Neuronal stem cell (in vitro differentiated cells): ENCODE results near the gene DDX5.

Source experiments
- DNase-seq: peaks from one replicate; pipeline ENCODE4 v3.0.0-alpha.2; 2013; ENCODE audit warnings: low spot score
- H2AFZ ChIP-seq: one replicate; pipeline ENCODE4 v1.6.1; 2013; ENCODE audit warnings: mild to moderate bottlenecking, low read length, inconsistent platforms
- H2AK5ac ChIP-seq: 2 replicates; pipeline ENCODE4 v1.6.1; 2013; ENCODE audit warnings: low read depth, mild to moderate bottlenecking, inconsistent platforms, low read length, moderate library complexity, mixed read lengths
- H2BK120ac ChIP-seq: 2 replicates; pipeline ENCODE4 v1.6.1; 2013; ENCODE audit warnings: low read depth, mild to moderate bottlenecking, inconsistent platforms, low read length, moderate library complexity, mixed read lengths
- H2BK12ac ChIP-seq: one replicate; pipeline ENCODE4 v1.6.1; 2013; ENCODE audit warnings: low read length, inconsistent platforms
- H2BK15ac ChIP-seq: 2 replicates; pipeline ENCODE4 v1.6.1; 2013; ENCODE audit warnings: mild to moderate bottlenecking, low read length, inconsistent platforms, mixed read lengths
- H2BK5ac ChIP-seq: one replicate; pipeline ENCODE4 v1.6.1; 2013; ENCODE audit warnings: inconsistent platforms, mild to moderate bottlenecking, low read length, moderate library complexity
- H3K14ac ChIP-seq: one replicate; pipeline ENCODE4 v1.6.1; 2013; ENCODE audit warnings: low read length, inconsistent platforms
- H3K18ac ChIP-seq: 2 replicates; pipeline ENCODE4 v1.6.1; 2013; ENCODE audit warnings: low read length, inconsistent platforms
- H3K23ac ChIP-seq: 2 replicates; pipeline ENCODE4 v1.6.1; 2013; ENCODE audit warnings: low read depth, mild to moderate bottlenecking, mixed read lengths, low read length, inconsistent platforms; ENCODE audit not compliant: poor library complexity
- H3K27ac ChIP-seq: replicated peaks from 3 replicates; pipeline ENCODE4 v1.5.1; 2013; ENCODE audit warnings: low read length, inconsistent platforms
- H3K27me3 ChIP-seq, 3 experiments: 2 replicates each; pipeline ENCODE4 v1.6.1; 2013; ENCODE audit warnings: low read length in 3 of 3, mild to moderate bottlenecking in 2 of 3, inconsistent platforms in 1 of 3, low read depth in 1 of 3, mixed read lengths in 1 of 3, moderate library complexity in 1 of 3; ENCODE audit not compliant: control insufficient read depth in 3 of 3, insufficient read depth in 3 of 3
- H3K36me3 ChIP-seq, 2 donors: replicated peaks in 1 of 2; 2 replicates each; pipeline ENCODE4 v1.6.1; 2013; ENCODE audit warnings: low read length in 2 of 2; ENCODE audit not compliant: control insufficient read depth in 2 of 2, insufficient read depth in 2 of 2
- H3K4ac ChIP-seq: 2 replicates; pipeline ENCODE4 v1.6.1; 2013; ENCODE audit warnings: inconsistent platforms, mild to moderate bottlenecking, low read length, moderate library complexity
- H3K4me1 ChIP-seq, 2 donors: 1 replicate in 1 of 2; 2 replicates in 1 of 2; pipeline ENCODE4 v1.6.1; 2013; ENCODE audit warnings: low read length in 2 of 2, low read depth in 1 of 2; ENCODE audit not compliant: control insufficient read depth in 2 of 2, insufficient read depth in 1 of 2
- H3K4me2 ChIP-seq: one replicate; pipeline ENCODE4 v1.6.1; 2013; ENCODE audit warnings: mild to moderate bottlenecking, low read length, inconsistent platforms; ENCODE audit not compliant: insufficient read depth, poor library complexity, severe bottlenecking
- H3K4me3 ChIP-seq, 2 donors: 2 replicates each; pipeline ENCODE4 v1.5.1; 2013; ENCODE audit warnings: low read length in 2 of 2, mild to moderate bottlenecking in 2 of 2, inconsistent platforms in 1 of 2, moderate library complexity in 1 of 2
- H3K79me1 ChIP-seq: one replicate; pipeline ENCODE4 v1.6.1; 2013; ENCODE audit warnings: low read depth, mild to moderate bottlenecking, inconsistent platforms, low read length, moderate library complexity
- H3K9ac ChIP-seq: one replicate; pipeline ENCODE4 v1.6.1; 2013; ENCODE audit warnings: mild to moderate bottlenecking, low read depth, low read length, inconsistent platforms; ENCODE audit not compliant: poor library complexity
- H3K9me3 ChIP-seq, 2 donors: replicated peaks in 1 of 2; 2 replicates each; pipeline versions ENCODE3 to v1.6.1; 2013; ENCODE audit warnings: low read length in 2 of 2, mild to moderate bottlenecking in 2 of 2, inconsistent platforms in 1 of 2, low read depth in 1 of 2, mixed read lengths in 1 of 2, moderate library complexity in 1 of 2; ENCODE audit not compliant: control insufficient read depth in 2 of 2, insufficient read depth in 1 of 2
- H4K8ac ChIP-seq: one replicate; pipeline ENCODE4 v1.6.1; 2013; ENCODE audit warnings: low read depth, mild to moderate bottlenecking, inconsistent platforms, low read length, moderate library complexity
- H4K91ac ChIP-seq: one replicate; pipeline ENCODE4 v1.6.1; 2013; ENCODE audit warnings: low read length, low read depth, mild to moderate bottlenecking, inconsistent platforms; ENCODE audit not compliant: poor library complexity
- WGBS, 2 donors: extraction: QIAGEN DNeasy Blood & Tissue Kit; methylation state at CpG; one replicate each; pipeline ENCODE4 v1.1.7; 2013; ENCODE audit warnings: missing lambda C conversion rate in 2 of 2, mixed read lengths in 1 of 2; ENCODE audit not compliant: insufficient read length in 2 of 2, insufficient replicate concordance in 1 of 2; ENCODE audit errors: extremely low coverage in 2 of 2; 5-methylcytosine and 5-hydroxymethylcytosine counted together

Gene DDX5

DNA sequence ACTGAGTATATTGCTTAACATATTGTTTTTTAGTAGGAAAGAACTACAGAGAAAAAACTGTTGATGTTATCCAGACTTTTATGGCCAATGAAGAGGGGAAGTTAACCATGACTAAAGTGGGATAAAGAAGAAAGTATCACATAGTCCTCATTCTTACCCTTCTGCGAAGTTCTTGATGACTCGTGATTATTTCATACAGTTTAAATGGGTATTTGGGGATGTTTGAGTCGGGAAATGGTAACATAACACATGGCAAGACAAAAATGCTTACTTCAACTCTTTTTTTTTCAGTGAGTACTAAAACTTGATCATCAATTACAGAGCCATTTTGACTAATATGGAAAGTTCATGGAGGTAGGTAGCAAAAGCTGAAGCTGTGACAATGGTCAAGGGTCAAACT is 14.1 kb downstream of the DDX5 start:
- Histone ChIP-seq H3K9ac (no peak overlapping the region), H3K27ac (no peak overlapping the region), H2AFZ (no peak overlapping the region), H3K18ac (no peak overlapping the region), H4K91ac (no peak overlapping the region), H2AK5ac (no peak overlapping the region), H3K4me2 (no peak overlapping the region), H2BK15ac (no peak overlapping the region), H4K8ac (no peak overlapping the region), H3K36me3 (peaks cover 17 to 73% of the 10 kb centered on the region in 2 donors), H3K79me1 (peaks cover 3% of the 10 kb centered on the region), H3K4me1 (peaks cover 1 to 2% of the 10 kb centered on the region in 2 donors), H3K23ac (no peak overlapping the region), H3K4me3 (no peak overlapping the region), H3K4ac (no peak overlapping the region), H2BK120ac (no peak overlapping the region), H3K14ac (no peak overlapping the region), H2BK12ac (no peak overlapping the region), H3K9me3 (no peaks in the 10 kb centered on the region), H3K27me3 (no peaks in the 10 kb centered on the region), H2BK5ac (no peak overlapping the region)
- no peak for DNase-seq
- no CpG with 5 or more reads among the region's 3 CpGs for WGBS, 2 donors

- H3K4me1 ChIP-seq, result peaks cover 1 to 2% of the 10 kb centered on the region in 2 donors
- H4K8ac ChIP-seq, result no peak overlapping the region
- H3K79me1 ChIP-seq, result no peaks in the 10 kb centered on the region
- no CpG with 5 or more reads among the region's 13 CpGs for WGBS, 2 donors
- H3K4me3 ChIP-seq, result no peak overlapping the region
- no peaks in the 10 kb centered on the region for H3K9me3 ChIP-seq
- H3K4ac ChIP-seq, result no peak overlapping the region
- peaks cover 17 to 79% of the 10 kb centered on the region in 2 donors for H3K36me3 ChIP-seq
- no peak overlapping the region for H3K23ac ChIP-seq
- no peak overlapping the region for H3K4me2 ChIP-seq
- no peak overlapping the region for H3K9ac ChIP-seq
- H2BK120ac ChIP-seq, result no peak overlapping the region
- H2BK15ac ChIP-seq, result no peak overlapping the region
- no peaks in the 10 kb centered on the region for H3K27me3 ChIP-seq
- no peak overlapping the region for H2AFZ ChIP-seq
- no peak overlapping the region for H3K14ac ChIP-seq
- no peak overlapping the region for H3K27ac ChIP-seq
- no peak overlapping the region for H4K91ac ChIP-seq
- H2AK5ac ChIP-seq, result no peak overlapping the region
- H3K18ac ChIP-seq, result no peak overlapping the region
- no peak for DNase-seq
- no peak overlapping the region for H2BK12ac ChIP-seq
- H2BK5ac ChIP-seq, result no peak overlapping the region
These were observed 14.8 kb downstream of the DDX5 start for GRCh38 chr17:64491034-64491860.

DNA sequence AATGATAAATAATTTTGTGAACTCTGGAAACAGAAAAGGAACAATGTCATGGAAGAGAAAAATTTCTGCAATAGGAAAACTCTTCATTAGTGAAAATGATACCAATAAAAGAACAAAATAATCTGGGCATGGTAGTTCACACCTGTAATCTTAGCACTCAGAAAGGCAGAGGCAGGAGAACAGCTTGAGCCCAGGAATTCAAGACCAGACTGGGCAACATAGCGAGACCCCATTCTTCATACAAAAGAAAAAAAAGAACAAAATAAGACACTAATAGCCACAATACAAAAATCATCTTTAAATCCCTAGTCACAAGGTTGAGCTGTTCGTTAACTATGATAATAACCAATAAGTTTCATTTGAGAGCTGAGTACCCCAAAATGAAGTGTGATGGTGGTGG is 17.8 kb downstream of the DDX5 start:
- Histone ChIP-seq H3K9me3 (no peaks in the 10 kb centered on the region), H3K23ac (no peak overlapping the region), H3K18ac (no peak overlapping the region), H2AK5ac (no peak overlapping the region), H4K91ac (no peak overlapping the region), H3K27ac (no peak overlapping the region), H3K36me3 (peaks cover 30 to 96% of the 10 kb centered on the region in 2 donors), H2BK5ac (no peak overlapping the region), H2AFZ (no peak overlapping the region), H2BK12ac (no peak overlapping the region), H3K79me1 (no peaks in the 10 kb centered on the region), H3K4ac (no peak overlapping the region), H3K14ac (no peak overlapping the region), H2BK120ac (no peak overlapping the region), H3K4me2 (no peak overlapping the region), H3K9ac (no peak overlapping the region), H3K4me3 (no peak overlapping the region), H3K4me1 (no peaks in the 10 kb centered on the region), H3K27me3 (no peaks in the 10 kb centered on the region), H2BK15ac (no peak overlapping the region), H4K8ac (no peak overlapping the region)
- DNase-seq, result no peak
- no CpG with 5 or more reads among the region's 2 CpGs for WGBS, 2 donors

DNA sequence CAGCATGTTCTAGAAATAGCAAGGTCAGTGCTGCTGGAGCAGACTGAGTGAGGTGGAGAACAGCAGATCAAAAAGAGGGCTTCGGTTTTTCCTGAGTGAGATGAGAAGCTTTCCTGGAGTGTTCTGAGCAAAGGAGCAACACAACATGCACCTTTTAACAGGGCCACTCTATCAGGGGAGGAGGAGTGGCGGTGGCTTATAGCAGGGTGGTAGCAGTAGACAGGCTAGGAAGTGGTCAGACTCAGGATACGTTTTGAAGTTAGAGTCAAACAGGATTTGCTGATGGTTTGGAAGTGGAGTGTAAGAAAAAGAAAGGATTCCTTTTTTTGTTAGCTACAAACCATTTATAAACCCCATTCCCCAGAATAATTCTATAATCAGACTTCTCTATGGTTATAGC is 21.7 kb downstream of the DDX5 start:
- no peak overlapping the region for H3K14ac ChIP-seq
- H3K27me3 ChIP-seq, result no peaks in the 10 kb centered on the region
- no peaks in the 10 kb centered on the region for H3K79me1 ChIP-seq
- no peak overlapping the region for H3K4me2 ChIP-seq
- no peaks in the 10 kb centered on the region for H3K9me3 ChIP-seq
- no peak overlapping the region for H3K18ac ChIP-seq
- no peak overlapping the region for H2BK120ac ChIP-seq
- DNase-seq, result no peak
- no peak overlapping the region for H2BK5ac ChIP-seq
- H3K4me3 ChIP-seq, result no peak overlapping the region
- no peak overlapping the region for H3K4ac ChIP-seq
- no peak overlapping the region for H3K27ac ChIP-seq
- no peak overlapping the region for H2BK15ac ChIP-seq
- no peak overlapping the region for H3K23ac ChIP-seq
- no peak overlapping the region for H2AK5ac ChIP-seq
- WGBS, 2 donors, result no CpG with 5 or more reads among the region's 3 CpGs
- H3K9ac ChIP-seq, result no peak overlapping the region
- no peak overlapping the region for H4K8ac ChIP-seq
- H2AFZ ChIP-seq, result no peak overlapping the region
- peaks cover 24 to 90% of the 10 kb centered on the region in 2 donors for H3K36me3 ChIP-seq
- no peaks in the 10 kb centered on the region for H3K4me1 ChIP-seq
- H4K91ac ChIP-seq, result no peak overlapping the region
- H2BK12ac ChIP-seq, result no peak overlapping the region
